GM10248 (cell line): ENCODE measurements around the gene ZNF768.
A peak's percentile ranks its signal among the peaks of the same experiment; 100 is the strongest.

ENCODE experiments used
- CTCF ChIA-PET: fragments of 300-600 bp; sonication (Branson Sonifier 250); formaldehyde crosslinking; extraction: SDS; loops from one replicate; lab custom pipeline; 2021; ENCODE audit warnings: antibody characterized with exemption; lab: Yijun Ruan, JAX
- POLR2A ChIA-PET: fragments of 350-650 bp; sonication (Branson Sonifier 250); formaldehyde crosslinking; extraction: SDS; loops from one replicate; lab custom pipeline; 2020; ENCODE audit warnings: antibody characterized with exemption; lab: Yijun Ruan, JAX
- DNase-seq: peaks from one replicate; pipeline ENCODE4 v3.0.0; 2012; ENCODE audit errors: extremely low spot score
- TF ChIP-seq, protein P1 (sequence below): IDR thresholded peaks from 2 replicates; pipeline ENCODE4 v1.5.1; 2012; ENCODE audit warnings: mild to moderate bottlenecking, low read depth; ENCODE audit errors: extremely low read depth, missing control alignments, control extremely low read depth

The ZNF768 gene

DNA sequence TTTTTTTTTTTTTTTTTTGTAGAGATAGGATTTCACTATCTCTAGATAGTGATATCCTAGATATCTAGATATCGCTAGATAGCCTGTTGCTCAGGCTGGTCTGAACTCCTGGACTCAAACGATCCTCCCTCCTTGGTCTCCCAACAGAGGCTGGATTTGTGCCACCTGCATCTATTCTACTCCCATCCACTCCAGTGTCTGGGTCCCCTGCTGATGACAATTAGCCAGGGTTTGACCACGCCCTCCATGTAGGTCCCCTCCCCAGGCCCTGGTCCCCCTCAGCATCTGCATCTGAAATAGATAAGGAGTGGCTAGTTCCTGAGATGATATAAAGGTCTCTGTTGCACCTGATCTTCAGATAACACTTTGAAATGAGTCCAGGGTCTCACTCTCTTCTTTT lies 42.9 kb upstream of the ZNF768 start:
- CTCF ChIA-PET, result interaction anchor here (1.1 to 4.5 kb wide), 5 partner anchors 11 to 139 kb away, joined by 3 to 17 read pairs (median 5); partner anchors contain the start of genes DCTPP1 and ZNF764

DNA sequence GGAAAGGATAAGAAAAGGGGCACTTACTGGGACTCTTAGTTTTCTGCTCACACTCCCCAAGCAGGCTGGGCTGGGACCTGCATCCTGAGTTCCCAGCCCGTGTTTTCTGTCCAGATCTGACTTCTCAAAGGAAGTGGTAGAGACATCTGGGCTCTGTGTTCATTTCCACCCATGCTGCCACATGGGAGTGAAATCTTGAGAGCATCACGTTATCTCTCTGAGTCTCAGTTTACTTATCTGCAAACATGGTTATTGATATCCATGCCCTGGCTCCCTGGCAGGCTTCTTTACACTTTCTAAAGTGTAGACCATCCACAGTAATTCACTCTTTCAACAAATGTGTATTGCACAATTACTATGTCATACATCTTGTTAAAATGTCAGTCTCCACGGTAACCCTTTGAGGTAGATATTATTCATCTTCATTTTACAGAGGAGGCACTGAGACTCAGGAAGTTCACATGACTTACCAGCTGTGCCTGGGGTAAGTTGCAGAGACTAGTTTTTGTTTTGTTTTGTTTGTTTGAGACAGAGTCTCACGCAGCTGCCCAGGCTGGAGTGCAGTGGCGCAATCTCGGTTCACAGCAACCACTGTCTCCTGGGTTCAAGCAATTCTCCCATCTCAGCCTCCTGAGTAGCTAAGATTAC lies 41.7 kb upstream of the ZNF768 start:
- peak; percentile 62 for DNase-seq
- ChIA-PET CTCF (interaction anchor here (0.7 to 4.5 kb wide), 10 partner anchors 10 to 382 kb away, joined by 3 to 17 read pairs (median 4); partner anchors contain the start of genes DCTPP1 and ZNF764), POLR2A (interaction anchor here (0.7 to 1.4 kb wide), 2 partner anchors 10 to 89 kb away, joined by 3 to 4 read pairs; partner anchors contain the start of gene ZNF764)
- TF ChIP-seq, protein P1, sequence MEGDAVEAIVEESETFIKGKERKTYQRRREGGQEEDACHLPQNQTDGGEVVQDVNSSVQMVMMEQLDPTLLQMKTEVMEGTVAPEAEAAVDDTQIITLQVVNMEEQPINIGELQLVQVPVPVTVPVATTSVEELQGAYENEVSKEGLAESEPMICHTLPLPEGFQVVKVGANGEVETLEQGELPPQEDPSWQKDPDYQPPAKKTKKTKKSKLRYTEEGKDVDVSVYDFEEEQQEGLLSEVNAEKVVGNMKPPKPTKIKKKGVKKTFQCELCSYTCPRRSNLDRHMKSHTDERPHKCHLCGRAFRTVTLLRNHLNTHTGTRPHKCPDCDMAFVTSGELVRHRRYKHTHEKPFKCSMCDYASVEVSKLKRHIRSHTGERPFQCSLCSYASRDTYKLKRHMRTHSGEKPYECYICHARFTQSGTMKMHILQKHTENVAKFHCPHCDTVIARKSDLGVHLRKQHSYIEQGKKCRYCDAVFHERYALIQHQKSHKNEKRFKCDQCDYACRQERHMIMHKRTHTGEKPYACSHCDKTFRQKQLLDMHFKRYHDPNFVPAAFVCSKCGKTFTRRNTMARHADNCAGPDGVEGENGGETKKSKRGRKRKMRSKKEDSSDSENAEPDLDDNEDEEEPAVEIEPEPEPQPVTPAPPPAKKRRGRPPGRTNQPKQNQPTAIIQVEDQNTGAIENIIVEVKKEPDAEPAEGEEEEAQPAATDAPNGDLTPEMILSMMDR, result no peak

More for the DNA sequence above, 42.9 kb upstream of the ZNF768 start:
- TF ChIP-seq, protein P1, result no peak
- POLR2A ChIA-PET, result interaction anchor here (0.7 kb wide), 1 partner anchor 18 kb away, joined by 3 read pairs; no protein-coding TSS in a partner anchor
- no peak for DNase-seq

DNA sequence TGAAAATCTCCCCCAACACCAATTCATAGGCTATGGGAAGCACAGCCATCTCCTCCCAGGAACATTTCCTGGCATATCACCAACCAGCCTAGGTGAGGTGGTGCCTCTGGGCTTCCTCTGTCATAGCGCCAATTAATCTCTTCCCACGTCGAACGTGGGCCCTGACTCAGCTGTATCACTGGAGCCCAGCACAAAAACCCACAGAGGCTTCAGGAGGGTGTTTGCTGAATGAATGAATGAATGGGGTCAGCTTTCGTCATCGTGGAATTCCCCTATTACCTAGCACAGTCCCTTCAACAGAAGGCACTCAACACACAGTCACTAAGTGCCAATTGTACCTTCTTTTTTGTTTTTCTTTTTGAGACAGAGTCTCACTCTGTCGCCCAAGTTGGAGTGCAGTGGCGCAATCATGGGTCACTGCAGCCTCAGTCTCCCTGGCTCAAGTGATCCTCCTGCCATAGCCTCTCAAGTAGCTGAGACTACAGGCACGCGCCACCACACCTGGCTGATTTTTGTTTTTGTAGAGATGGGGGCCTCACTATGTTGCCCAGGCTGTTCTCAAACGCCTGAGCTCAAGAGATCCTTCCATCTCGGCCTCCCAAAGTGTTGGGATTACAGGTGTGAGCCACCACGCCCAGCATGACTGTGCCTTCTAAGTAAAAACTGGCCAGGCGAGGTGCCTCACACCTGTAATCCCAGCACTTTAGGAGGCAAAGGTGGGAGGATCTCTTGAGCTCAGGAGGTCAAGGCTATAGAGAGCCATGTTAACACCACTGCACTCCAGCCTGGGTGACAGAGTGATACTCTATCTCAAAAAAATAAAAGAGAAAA lies 41.0 kb upstream of the ZNF768 start:
- no peak for DNase-seq
- ChIA-PET CTCF (interaction anchor here (1.2 to 4.5 kb wide), 6 partner anchors 10 to 138 kb away, joined by 4 to 17 read pairs (median 9); partner anchors contain the start of genes DCTPP1, ZNF747 and ZNF764), POLR2A (interaction anchor here (1.4 kb wide), 1 partner anchor 9 kb away, joined by 4 read pairs; the partner anchor contains the start of gene ZNF764)
- TF ChIP-seq, protein P1, result no peak

DNA sequence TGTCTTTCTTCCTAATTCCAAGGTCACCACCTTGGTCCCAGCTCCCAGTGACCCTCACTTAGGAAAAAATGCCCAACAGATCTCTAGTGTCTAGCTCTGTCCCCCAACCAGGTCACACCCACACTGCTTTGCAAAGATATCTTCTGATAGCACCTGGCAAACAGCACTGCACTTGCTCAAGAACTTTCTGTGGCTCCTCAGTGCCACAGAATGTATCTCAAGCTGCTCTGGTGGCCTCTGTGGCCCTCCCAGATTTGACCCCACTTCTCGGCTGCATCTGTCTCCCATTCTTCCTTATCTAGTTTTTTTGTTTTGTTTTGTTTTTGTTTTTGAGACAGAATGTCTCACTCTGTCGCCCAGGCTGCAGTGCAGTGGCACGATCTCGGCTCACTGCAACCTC lies 40.2 kb upstream of the ZNF768 start:
- TF ChIP-seq, protein P1, result no peak
- POLR2A ChIA-PET, result interaction anchor here (1.5 kb wide), 1 partner anchor 137 kb away, joined by 3 read pairs; the partner anchor contains the start of gene DCTPP1
- no peak for DNase-seq
- CTCF ChIA-PET, result interaction anchor here (1.4 to 4.5 kb wide), 5 partner anchors 9 to 137 kb away, joined by 5 to 17 read pairs (median 10); partner anchors contain the start of genes DCTPP1, ZNF747 and ZNF764

DNA sequence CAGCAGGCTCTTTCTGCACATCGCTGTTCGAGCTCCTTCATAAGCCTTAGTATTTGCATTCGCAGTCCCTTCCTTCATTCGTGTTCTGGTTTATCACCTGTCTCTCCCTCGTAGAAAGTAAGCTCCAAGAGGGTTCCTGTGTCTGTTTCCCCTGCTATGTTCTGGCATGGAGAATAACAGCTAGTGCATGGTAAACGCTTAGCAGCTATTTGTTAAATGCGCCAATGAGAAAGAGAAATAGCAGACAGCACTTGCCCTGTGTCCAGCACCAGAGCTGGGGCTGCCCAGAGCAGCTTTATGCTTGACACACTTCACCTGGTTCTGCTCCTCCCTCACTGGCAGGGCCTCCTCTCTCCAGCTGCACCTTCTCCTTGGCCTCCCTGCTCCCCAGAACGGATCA lies 39.6 kb upstream of the ZNF768 start:
- ChIA-PET CTCF (interaction anchor here (0.8 to 4.5 kb wide), 8 partner anchors 8 to 136 kb away, joined by 3 to 17 read pairs (median 6); partner anchors contain the start of genes DCTPP1, SEPHS2, ZNF747 and ZNF764), POLR2A (interaction anchor here (1.5 kb wide), 1 partner anchor 136 kb away, joined by 3 read pairs; the partner anchor contains the start of gene DCTPP1)
- no peak for DNase-seq
- TF ChIP-seq, protein P1, result no peak
